H4 (cell line): ENCODE data around the gene FNIP2. TPM values are rescaled to one million over a fixed set of nuclear protein-coding genes. Genes with fewer than 3 reads are reported as not detected.
A peak's percentile ranks its signal among the peaks of the same experiment; 100 is the strongest.
"Not testable (repeated sequence)": the region's sequence is repeated elsewhere in the genome, so short reads cannot be mapped to it uniquely, and the experiment has no call there.

Experiments used
- DNase-seq: peaks from one replicate; pipeline ENCODE4 v3.0.0-alpha.2; 2015; ENCODE audit warnings: low spot score
- total RNA-seq: library from RNA; depleted of rRNA; stranded (reverse); fragments of >200 nt; shearing (Covaris generic); gene quantifications from 2 replicates; pipeline ENCODE4 v1.2.3, GENCODE V29; 2014

FNIP2 gene
- total RNA-seq, 1 experiment from 2014 or later = 5.7 TPM

DNA sequence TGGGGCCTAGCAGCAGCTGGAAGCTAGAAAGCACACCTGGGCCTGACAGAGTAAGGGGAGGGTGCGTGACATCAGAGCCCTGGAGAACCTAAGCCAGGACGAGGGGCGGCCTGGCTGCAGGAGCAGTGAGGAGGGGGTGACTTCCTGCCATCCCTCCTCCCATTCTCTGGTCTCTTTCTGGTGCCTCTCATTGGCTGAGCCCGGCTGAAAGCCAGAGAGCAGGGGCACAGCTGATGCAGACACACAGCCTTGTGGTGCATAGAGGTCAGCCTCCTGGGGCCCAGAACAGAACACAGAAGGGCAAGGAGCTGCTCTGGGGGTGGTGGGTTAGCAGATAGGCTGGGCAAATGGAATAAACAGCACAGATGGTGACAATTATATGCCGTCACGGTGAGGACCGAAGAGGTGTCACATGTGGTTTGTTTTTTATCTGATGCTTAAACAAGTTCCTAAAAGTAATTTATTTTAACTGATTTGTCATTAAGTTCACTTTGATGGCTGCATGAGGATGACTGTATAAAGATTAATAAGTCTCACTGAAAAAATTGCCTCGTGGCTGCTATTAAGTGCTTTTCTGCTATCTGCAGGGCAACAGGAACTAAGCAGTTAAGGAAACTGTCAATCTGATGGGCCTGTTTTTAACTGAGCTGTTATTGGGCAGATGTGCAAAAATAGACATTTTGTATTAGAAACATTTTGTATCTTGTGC is 102.0 kb downstream of the FNIP2 start:
- DNase-seq = no peak

DNA sequence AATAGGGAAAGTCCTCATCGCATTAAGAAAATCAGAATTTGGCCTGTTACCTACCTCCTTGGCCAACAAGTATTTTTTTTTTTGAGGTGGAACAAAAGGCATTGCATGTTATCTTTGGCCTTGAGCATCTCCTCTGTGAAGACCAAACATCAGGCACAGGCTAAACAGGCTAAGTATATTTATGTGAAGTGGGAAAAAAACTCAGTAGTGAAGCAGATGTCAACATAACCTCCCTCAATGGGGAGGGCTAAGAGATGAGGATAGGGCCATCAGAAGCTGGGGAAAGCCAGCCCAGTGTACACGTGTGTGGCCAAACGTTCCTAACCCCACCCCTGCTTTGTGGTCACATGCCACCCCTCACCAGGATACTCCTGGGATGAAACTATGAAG is 102.5 kb downstream of the FNIP2 start:
- no peak for DNase-seq

DNA sequence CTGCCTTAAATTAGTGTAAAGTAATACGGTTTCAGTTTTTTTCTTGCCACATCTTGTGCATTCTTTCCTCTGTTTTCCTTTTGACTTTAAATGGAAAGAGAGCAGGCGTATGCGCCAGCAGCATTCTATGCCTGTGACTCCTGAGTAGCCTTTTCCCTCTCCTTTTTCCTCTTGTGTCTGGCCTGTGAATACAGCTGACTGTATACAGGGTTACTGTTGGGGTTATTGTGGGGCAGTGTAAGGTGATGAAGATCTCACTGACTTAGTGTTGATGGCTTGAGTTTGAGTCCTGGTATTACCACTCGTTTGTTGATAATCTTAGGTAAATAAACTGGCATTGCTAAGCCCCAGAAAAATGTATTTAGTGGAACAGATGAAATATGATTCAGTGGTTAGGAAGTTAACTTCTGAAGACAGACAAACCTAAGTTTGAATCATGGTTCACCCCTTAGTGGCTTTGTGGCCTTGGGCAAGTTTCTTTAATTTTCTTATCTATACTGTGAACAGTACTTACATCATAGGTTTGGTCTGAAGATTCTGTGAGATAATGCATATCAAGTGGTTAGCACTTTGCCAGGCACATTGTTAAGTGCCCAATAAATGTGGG is 105.1 kb downstream of the FNIP2 start:
- peak; percentile 60 for DNase-seq

DNA sequence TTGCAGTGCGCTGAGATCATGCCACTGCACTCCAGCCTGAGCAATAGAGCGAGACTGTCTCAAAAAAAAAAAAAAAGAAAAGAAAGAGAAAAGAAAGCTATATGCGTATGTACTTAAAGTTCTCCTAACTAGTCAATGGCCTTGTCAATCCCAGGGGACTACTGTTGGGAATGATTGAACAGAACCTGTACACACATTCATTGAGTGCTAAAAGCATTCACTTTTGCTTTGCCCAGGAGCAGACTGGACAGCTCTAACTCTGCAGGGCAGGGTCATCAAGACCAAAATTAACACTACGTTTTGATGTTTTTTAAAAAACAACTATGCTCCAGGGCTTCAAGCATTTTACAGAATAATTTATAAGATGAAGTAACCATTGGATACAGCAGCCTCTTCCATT is 106.2 kb downstream of the FNIP2 start:
- no peak for DNase-seq

DNA sequence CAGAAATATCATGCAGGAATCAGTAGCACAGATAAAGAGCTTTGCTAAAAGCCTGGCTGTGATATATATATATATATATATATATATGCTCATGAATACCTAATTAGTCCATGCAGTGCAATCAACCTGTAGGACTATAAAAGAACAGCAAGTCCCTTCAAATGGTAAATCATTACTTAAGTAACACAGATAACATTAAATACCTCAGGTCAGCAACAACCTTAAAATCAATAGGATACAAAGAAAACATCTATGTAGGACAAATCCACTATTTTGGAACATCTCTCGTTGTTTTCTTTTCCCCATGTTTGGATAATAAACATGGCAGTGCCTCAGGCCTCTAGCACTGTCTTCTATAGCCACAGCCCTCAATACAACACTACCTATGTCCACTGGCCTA is 106.6 kb downstream of the FNIP2 start:
- no peak for DNase-seq

DNA sequence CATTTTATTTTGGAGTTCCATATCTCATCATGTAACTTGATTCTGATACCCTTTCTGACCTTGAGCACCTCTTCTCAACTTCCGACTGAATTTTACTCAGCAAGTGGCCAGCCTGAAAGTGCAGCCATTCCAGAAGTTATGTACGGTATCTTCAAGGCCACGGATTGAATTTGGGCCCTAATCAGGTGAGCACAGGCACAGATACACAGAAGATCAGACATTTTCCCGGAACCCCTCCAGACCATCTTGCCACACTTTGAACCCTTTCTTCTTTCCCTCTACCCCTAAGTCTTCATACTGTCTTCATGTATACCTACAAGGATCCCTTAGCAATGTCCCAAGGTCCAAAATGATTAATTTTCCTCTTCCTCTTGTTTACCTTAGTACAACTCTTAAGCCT is 108.2 kb downstream of the FNIP2 start:
- DNase-seq = no peak

DNA sequence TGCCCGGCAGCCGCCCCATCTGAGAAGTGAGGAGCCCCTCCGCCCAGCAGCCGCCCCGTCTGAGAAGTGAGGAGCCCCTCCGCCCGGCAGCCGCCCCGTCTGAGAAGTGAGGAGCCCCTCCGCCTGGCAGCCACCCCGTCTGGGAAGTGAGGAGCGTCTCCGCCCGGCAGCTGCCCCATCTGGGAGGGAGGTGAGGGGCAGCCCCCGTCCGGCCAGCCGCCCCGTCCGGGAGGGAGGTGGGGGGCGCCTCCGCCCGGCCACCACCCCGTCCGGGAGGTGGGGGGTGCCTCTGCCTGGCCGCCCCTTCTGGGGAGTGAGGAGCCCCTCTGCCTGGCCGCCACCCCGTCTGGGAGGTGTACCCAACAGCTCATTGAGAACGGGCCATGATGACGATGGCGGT is 113.3 kb downstream of the FNIP2 start:
- DNase-seq = not testable (repeated sequence)

DNA sequence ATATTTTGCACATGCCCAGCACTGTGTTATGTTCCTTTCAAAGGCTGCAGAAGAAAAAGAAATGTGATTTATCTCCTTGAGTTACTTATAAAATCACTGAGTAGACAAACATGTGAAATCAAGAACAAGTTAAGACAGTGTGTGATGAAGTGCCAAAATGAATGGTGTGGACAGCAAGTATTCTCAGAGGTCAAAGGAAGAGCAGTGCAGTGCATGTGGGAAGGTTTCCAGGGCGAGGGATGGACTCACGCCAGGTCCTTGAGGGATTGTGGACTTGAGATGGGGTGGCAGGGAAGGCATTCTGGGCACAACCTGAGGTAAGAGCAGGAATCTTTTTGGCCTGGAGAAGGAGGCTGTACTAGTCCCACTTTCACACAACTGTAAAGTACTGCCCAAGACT is 115.5 kb downstream of the FNIP2 start:
- DNase-seq = no peak

DNA sequence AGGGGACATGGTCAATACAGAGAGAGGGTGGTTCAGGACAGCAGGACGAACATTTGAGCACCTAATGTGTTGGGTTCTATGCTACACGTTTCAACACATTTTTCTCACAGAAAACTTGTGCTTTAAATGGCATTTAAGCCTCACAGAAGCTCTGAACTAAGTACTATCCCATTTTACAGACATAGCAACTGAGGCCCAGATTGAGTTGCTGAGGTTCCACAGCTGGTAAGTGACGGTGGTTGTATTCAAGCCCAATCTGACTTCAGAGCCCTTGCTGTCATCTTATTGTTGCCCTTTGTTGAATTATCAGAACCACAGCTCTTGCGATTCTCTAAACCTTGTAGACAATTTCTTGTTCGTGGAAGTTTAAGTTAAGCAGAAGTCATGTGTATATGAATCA is 116.7 kb downstream of the FNIP2 start:
- DNase-seq = no peak

DNA sequence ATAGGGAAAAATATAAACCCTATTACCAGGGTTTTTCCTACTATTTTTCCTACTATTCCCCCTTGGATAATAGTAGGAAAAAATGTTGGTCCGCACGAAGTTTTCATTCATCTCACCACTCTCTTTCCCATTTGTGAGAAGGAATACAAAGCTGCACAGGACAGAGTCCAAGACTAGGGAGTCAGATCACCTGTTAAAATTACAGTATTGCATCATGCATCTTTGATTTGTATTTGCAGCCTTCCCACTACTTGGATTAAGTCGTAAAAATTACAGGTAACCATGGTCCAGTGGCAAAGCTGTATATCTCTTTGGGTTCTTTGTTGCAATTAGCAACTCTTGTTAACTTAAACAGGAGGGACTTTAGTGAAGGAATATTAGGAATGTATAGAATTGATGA is 121.5 kb downstream of the FNIP2 start:
- DNase-seq = no peak

DNA sequence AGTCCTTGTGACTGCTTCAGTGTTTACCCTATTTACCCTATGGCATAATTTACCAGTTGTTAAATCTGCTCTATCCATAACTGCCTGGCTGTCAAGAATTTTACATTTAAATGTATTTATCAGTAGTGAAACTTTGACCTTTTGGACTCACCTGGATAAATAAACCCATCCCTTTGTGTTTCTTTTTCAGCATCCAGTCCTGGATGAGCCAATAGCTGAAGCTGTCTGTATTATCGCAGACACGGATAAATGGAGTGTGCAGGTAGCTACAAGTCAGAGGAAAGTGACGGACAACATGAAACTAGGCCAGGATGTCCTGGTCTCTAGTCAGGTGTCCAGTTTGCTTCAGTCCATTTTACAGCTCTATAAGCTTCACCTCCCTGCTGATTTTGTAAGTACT is 122.4 kb downstream of the FNIP2 start:
- DNase-seq = no peak

DNA sequence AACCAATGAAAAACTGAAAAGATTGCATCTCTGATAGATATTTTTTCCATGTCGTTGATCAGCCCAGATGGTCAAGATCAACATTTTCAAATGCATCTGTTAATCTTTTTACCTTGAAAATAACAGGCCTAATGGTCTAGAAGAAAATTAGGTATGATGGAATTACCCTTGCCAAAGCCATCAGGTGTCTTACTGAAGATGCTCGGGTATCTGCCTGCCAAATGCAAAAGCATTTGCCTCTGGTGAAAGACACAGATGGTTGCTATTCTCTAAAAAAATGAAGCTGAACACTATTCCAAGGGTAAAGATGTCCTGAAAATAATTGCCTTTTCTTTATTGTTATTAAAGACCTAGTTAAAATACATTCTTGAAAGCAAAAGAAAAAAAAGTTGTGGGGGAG is 126.0 kb downstream of the FNIP2 start:
- DNase-seq = no peak

DNA sequence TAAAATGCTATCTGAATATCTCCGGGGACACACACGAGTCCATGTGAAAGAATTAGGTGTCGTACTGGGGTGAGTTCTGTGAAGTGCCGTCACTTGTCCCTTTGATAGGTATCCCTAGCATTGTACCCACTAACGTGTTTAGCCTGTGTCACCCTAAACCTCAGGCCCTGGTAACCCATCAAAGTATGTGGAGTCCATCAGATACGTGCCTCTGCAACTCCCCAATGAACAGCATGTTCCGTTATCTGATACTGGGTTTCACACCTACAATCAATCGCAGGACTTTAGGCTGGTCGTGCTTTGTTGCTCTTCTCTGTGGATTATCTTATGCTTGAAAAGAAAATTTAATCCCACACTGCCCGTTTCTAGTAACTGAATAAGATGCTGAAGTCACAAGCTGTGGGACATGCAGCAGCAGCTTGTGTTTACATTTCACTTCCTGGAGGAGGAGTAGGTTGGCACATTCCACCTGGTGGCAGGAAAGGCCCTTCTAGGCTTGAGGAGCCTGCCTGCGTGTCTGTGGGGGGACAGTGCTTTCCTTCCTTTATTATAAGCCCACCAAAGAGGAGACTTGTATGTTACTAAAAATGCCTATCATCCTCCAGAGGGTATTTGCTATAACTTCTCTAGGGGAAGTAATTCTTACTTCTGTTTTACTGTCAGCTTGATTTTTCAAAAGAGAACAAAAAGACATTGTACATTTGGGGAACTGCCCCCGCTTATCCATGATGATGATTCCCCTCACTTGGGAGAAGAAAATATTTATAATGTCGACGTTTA is 127.2 kb downstream of the FNIP2 start:
- DNase-seq = peak; percentile 72

DNA sequence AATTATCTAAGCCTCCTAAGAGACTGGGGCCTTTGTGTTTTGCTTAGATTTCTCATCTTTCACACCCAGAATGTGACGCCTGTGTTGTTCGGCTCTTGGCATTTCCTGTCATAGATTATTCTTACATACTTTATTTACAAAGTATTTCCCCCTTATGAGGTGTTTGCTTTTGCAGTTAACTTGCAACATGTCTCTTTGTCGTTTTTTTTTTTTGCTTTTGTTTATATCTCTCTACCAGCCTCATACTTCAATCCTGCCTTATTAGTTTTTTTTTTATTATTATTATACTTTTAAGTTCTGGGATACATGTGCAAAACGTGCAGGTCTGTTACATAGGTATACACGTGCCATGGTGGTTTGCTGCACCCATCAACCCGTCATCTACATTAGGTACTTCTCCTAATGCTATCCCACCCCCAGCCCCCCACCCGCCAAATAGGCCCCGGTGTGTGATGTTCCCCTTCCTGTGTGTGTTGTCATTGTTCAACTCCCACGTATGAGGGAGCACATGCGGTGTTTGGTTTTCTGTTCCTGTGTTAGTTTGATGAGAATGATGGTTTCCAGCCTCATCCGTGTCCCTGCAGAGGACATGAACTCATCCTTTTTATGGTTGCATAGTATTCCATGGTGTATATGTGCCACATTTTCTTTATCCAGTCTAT is 127.9 kb downstream of the FNIP2 start:
- DNase-seq = not testable (repeated sequence)

DNA sequence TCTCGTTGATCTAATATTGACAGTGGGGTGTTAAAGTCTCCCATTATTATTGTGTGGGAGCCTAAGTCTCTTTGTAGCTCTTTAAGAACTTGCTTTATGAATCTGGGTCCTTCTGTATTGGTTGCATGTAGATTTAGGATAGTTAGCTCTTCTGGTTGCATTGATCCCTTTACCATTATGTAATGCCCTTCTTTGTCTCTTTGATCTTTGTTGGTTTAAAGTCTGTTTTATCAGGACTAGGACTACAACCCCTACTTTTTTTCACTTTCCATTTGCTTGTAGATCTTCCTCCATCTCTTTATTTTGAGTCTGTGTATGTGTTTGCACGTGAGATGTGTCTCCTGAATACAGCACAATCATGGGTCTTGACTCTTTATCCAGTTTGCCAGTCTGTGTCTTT is 131.6 kb downstream of the FNIP2 start:
- DNase-seq = not testable (repeated sequence)

DNA sequence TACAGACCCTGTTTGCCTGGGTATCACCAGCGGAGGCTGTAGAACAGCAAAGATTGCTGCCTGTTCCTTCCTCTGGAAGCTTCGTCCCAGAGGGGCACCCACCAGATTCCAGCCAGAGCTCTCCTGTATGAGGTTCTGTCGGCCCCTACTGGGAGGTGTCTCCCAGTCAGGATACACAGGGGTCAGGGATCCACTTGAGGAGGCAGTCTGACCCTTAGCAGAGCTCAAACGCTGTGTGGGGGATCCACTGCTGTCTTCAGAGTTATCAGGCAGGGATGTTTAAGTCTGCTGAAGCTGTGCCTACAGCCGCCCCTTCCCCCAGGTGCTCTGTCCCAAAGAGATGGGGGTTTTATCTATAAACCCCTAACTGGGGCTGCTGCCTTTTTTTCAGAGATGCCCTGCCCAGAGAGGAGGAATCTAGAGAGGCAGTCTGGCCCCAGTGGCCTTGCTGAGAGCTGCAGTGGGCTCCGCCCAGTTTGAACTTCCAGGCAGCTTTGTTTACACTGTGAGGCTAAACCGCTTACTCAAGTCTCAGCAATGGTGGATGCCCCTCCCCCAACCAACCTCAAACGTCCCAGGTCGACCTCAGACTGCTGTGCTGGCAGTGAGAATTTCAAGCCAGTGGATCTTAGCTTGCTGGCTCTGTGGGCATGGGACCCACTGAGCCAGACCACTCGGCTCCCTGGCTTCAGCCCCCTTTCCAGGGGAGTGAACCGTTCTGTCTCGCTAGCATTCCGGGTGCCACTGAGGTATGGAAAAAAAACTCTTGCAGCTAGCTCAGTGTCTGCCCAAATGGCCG is 133.7 kb downstream of the FNIP2 start:
- peak; percentile 93 for DNase-seq

DNA sequence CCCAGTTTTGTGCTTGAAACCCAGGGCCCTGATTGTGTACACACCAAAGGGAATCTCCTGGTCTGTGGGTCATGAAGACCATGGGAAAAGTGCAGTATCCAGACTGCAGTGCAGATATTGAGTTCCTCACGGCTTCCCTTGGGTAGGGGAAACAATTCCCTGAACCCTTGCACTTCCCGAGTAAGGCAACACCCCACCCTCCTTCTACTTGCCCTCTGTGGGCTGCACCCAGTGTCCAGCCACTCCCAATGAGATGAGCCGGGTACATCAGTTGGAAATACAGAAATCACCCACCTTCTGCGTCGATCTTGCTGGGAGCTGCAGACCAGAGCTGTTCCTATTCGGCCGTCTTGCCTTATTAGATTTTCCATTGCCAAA is 134.2 kb downstream of the FNIP2 start:
- no peak for DNase-seq

DNA sequence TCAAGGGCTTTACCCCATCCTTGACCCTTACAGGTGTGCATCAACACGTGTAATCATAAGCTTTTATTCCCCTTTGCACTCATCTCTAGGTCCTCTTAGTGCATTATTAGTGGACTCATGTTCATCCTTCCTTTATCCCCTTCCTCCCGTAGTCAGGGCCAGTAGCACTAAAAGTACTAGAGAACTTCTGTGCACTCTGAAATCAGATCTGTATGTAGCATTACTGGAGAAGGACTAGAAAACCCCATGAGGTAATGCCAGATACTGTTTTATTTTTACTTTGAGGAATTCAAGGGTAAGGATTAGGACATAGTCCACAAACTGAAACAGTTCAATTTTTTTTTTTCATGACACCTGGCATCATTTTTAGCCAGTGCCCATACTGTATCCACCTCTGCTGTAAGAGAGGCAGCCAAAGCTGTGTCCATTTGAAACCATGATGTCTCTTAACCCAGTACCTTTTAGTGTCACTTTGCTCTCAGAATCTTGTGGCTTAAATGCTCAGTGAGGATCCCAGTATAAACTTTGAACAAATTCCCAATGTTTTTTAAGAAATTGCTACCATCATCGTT is 134.7 kb downstream of the FNIP2 start:
- DNase-seq = no peak

DNA sequence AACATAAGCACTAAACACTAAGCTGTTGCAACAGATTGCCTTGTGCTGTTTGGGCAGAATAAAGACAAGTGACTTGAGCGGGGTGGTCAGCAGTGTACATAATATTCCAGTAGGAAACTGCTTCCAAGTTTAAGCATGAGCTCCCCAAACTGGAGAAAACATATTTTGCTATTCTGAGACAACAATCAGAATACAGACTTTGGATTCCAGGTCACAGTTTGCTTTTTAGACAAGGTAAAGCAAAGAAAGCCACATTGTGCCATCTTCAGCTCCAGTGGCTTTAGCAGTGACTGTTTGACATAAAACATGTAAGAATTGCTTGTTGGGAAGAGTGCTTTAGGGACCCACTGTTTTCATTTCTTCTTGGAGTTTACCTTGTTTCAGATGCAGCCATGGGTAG is 136.0 kb downstream of the FNIP2 start:
- DNase-seq = no peak

DNA sequence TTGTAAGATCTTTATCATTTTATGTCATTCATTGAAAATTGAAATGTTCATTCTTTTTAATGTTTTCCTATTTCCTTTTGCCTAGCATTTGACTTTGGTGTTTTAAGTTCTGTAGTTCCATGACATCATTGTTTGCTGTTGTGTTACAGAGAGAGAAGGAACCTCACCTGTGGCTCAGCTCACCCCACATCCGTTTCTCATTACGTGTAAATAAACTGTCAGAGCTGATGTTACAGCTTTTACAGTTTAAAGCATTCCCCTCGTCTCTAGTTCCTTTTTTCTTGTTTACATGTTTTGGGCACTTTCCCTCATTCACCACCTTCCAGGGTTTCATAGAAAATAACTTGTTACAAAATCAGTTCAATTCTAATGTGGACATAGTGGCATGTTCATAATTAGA is 137.2 kb downstream of the FNIP2 start:
- peak; percentile 55 for DNase-seq

DNA sequence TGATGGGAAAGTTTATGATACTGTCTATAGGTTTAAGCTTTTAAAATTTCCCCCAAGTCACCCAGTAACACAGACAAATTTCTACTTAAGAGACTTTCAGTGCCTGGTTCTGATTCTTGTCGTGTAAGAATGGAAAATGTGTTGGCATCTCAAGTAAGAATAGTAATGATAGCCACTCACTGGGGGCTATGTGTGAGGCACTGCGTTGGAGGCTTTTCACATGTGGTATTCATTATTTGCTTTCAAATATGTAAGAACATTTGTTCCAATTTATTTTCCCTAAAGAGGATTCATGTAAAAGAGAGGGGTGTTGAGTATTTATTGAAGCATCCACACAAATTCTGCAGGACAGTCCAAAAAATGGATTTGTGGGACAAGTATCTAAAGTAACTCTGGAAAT is 143.6 kb downstream of the FNIP2 start:
- DNase-seq = no peak
